ENCODE measurements around the gene MAP3K4. TPM values are rescaled to one million over a fixed set of nuclear protein-coding genes. Genes with fewer than 3 reads are reported as not detected.

MAP3K4 gene
- total and polyA plus RNA-seq, 12 donors: 11.9 to 37.0 (median 18.8) TPM

GRCh38 chr6:160955508-160956295, 35.9 kb upstream of the MAP3K4 start:
- TF ChIP-seq POLR2A (IDR thresholded peaks at IDR 0.05) (no peak), CTCF (IDR thresholded peaks at IDR 0.05) (no peak)
- 82 to 86% (median 84%) methylated on average over 13 of the region's 13 CpGs for whole genome bisulfite sequencing, 4 donors
- H3K4me3 ChIP-seq: no peak overlapping the region
- H3K27ac ChIP-seq: no peak overlapping the region
- H3K27me3 ChIP-seq: no peaks in the 10 kb centered on the region
- no peaks in the 10 kb centered on the region for H3K9me3 ChIP-seq (replicated peaks in 1 of 3)
- intact Hi-C loops (cut with DNase I): no loop called here
- H3K4me1 ChIP-seq (replicated peaks in 1 of 2): no peaks in the 10 kb centered on the region
- DNase-seq: no peak
- H3K36me3 ChIP-seq (replicated peaks in 1 of 2): no peaks in the 10 kb centered on the region

GRCh38 chr6:160956300-160957035, 35.1 kb upstream of the MAP3K4 start:
- Histone ChIP-seq H3K9me3 (replicated peaks in 1 of 3) (no peaks in the 10 kb centered on the region), H3K4me1 (replicated peaks in 1 of 2) (no peaks in the 10 kb centered on the region), H3K27me3 (no peaks in the 10 kb centered on the region), H3K36me3 (replicated peaks in 1 of 2) (no peaks in the 10 kb centered on the region), H3K4me3 (no peak overlapping the region), H3K27ac (no peak overlapping the region)
- DNase-seq: no peak
- 75 to 82% (median 81%) methylated on average over 7 to 8 of the region's 8 CpGs for WGBS, 4 donors
- TF ChIP-seq POLR2A (IDR thresholded peaks at IDR 0.05): no peak
- TF ChIP-seq CTCF (IDR thresholded peaks at IDR 0.05): no peak
- intact Hi-C loops (cut with DNase I): no loop called here

GRCh38 chr6:160959726-160960435, 31.7 kb upstream of the MAP3K4 start:
- Histone ChIP-seq H3K4me1 (replicated peaks in 1 of 2) (no peaks in the 10 kb centered on the region), H3K4me3 (no peak overlapping the region), H3K9me3 (replicated peaks in 1 of 3) (no peaks in the 10 kb centered on the region), H3K27me3 (no peaks in the 10 kb centered on the region), H3K27ac (no peak overlapping the region), H3K36me3 (replicated peaks in 1 of 2) (no peaks in the 10 kb centered on the region)
- 85 to 89% (median 87%) methylated on average over 7 of the region's 7 CpGs for WGBS, 4 donors
- intact Hi-C loops (cut with DNase I): no loop called here
- TF ChIP-seq CTCF (IDR thresholded peaks at IDR 0.05): no peak
- no peak for TF ChIP-seq POLR2A (IDR thresholded peaks at IDR 0.05)
- no peak for DNase-seq

GRCh38 chr6:160960839-160961238, 30.7 kb upstream of the MAP3K4 start:
- Histone ChIP-seq H3K27me3 (no peaks in the 10 kb centered on the region), H3K4me1 (replicated peaks in 1 of 2) (no peaks in the 10 kb centered on the region), H3K27ac (no peak overlapping the region), H3K9me3 (replicated peaks in 1 of 3) (no peaks in the 10 kb centered on the region), H3K36me3 (replicated peaks in 1 of 2) (no peaks in the 10 kb centered on the region), H3K4me3 (no peak overlapping the region)
- no peak for TF ChIP-seq POLR2A (IDR thresholded peaks at IDR 0.05)
- TF ChIP-seq CTCF (IDR thresholded peaks at IDR 0.05): no peak
- intact Hi-C loops (cut with DNase I): no loop called here
- 67 to 81% (median 78%) methylated on average over 3 of the region's 3 CpGs for WGBS, 4 donors
- no peak for DNase-seq
